H1 (cell line): ENCODE measurements around the gene LYSMD3. TPM values are rescaled to one million over a fixed set of nuclear protein-coding genes. Genes with fewer than 3 reads are reported as not detected.

Experiments used
- CTCF ChIA-PET: fragments of 300-600 bp; sonication (Branson Sonifier 250); formaldehyde crosslinking; loops from one replicate; lab custom pipeline; 2021; ENCODE audit not compliant: partially characterized antibody; lab: Charles Lee
- POLR2A ChIA-PET: fragments of 300-600 bp; sonication (Branson Sonifier 250); formaldehyde crosslinking; loops from one replicate; lab custom pipeline; 2021; ENCODE audit warnings: inconsistent platforms; ENCODE audit not compliant: partially characterized antibody; lab: Charles Lee
- DNase-seq, 2 experiments: peaks; one replicate each; pipeline versions ENCODE4 v3.0.0 to v3.0.0-alpha.2; 2010 to 2022; ENCODE audit warnings: low spot score in 2 of 2, low read depth in 1 of 2, mixed read lengths in 1 of 2
- FAIRE-seq: peaks from 2 replicates; lab custom pipeline; 2011; peaks lifted over from hg19 to GRCh38; lab: Jason Lieb, UNC
- H2AFZ ChIP-seq: 2 replicates; pipeline ENCODE4 v1.8.1; 2012; ENCODE audit warnings: low read length, inconsistent platforms
- H2AK5ac ChIP-seq: 2 replicates; pipeline ENCODE4 v1.6.1; 2013; ENCODE audit warnings: low read depth, low read length
- H2BK120ac ChIP-seq: replicated peaks from 2 replicates; pipeline ENCODE3; 2013; ENCODE audit warnings: low read depth, low read length, inconsistent platforms
- H2BK12ac ChIP-seq: 2 replicates; pipeline ENCODE4 v1.6.1; 2013; ENCODE audit warnings: low read depth, low read length
- H2BK15ac ChIP-seq: 2 replicates; pipeline ENCODE4 v1.6.1; 2013; ENCODE audit warnings: low read length
- H2BK20ac ChIP-seq: 2 replicates; pipeline ENCODE4 v1.6.1; 2013; ENCODE audit warnings: low read length
- H2BK5ac ChIP-seq: 2 replicates; pipeline ENCODE4 v1.6.1; 2013; ENCODE audit warnings: low read depth, low read length
- H3K14ac ChIP-seq: 2 replicates; pipeline ENCODE4 v1.6.1; 2013; ENCODE audit warnings: inconsistent platforms; ENCODE audit not compliant: insufficient read length
- H3K18ac ChIP-seq: 2 replicates; pipeline ENCODE4 v1.6.1; 2013; ENCODE audit warnings: low read length; ENCODE audit errors: extremely low read depth
- H3K23ac ChIP-seq: 2 replicates; pipeline ENCODE4 v1.6.1; 2013; ENCODE audit warnings: inconsistent platforms; ENCODE audit not compliant: insufficient read length
- H3K23me2 ChIP-seq: 2 replicates; pipeline ENCODE4 v1.6.1; 2013; ENCODE audit warnings: low read depth, low read length
- H3K27ac ChIP-seq: 2 replicates; pipeline ENCODE4 v1.6.1; 2011; ENCODE audit warnings: low read depth, low read length, inconsistent platforms
- H3K27me3 ChIP-seq, 4 experiments: replicated peaks in 1 of 4; 1 replicate in 1 of 4; 2 replicates in 3 of 4; pipeline versions ENCODE4 v1.6.1 to v1.8.1; 2011 to 2013; ENCODE audit warnings: low read length in 3 of 4, mild to moderate bottlenecking in 3 of 4, inconsistent platforms in 2 of 4, mixed read lengths in 2 of 4, moderate library complexity in 1 of 4; ENCODE audit not compliant: control insufficient read depth in 3 of 4, insufficient read depth in 3 of 4; ENCODE audit errors: extremely low read depth in 1 of 4
- H3K36me3 ChIP-seq, 4 experiments: 2 replicates each; pipeline versions ENCODE4 v1.6.1 to v1.8.1; 2011 to 2013; ENCODE audit warnings: mild to moderate bottlenecking in 4 of 4, low read length in 3 of 4, moderate library complexity in 2 of 4, control low read depth in 1 of 4, inconsistent platforms in 1 of 4; ENCODE audit not compliant: insufficient read depth in 4 of 4, control insufficient read depth in 2 of 4
- H3K4ac ChIP-seq: replicated peaks from 2 replicates; pipeline ENCODE3; 2013; ENCODE audit warnings: low read length, low read depth, mixed read lengths, inconsistent platforms; ENCODE audit not compliant: insufficient read length
- H3K4me1 ChIP-seq, 4 experiments: replicated peaks in 1 of 4; 1 replicate in 1 of 4; 2 replicates in 3 of 4; pipeline versions ENCODE4 v1.6.1 to v1.8.1; 2011 to 2013; ENCODE audit warnings: low read length in 3 of 4, inconsistent platforms in 2 of 4, mixed read lengths in 1 of 4; ENCODE audit not compliant: insufficient read depth in 4 of 4, control insufficient read depth in 3 of 4
- H3K4me2 ChIP-seq, 2 experiments: 2 replicates each; pipeline versions ENCODE4 v1.6.1 to v1.8.1; 2011 to 2013; ENCODE audit warnings: low read depth in 2 of 2, low read length in 2 of 2, control low read depth in 1 of 2, inconsistent platforms in 1 of 2, mild to moderate bottlenecking in 1 of 2; ENCODE audit not compliant: insufficient read depth in 1 of 2
- H3K4me3 ChIP-seq, 4 experiments: fragments of 200-600, 300-600 bp in 1 of 4; sonication (generic), shearing (Covaris generic), sonication (Bioruptor Twin) in 1 of 4; 2 replicates each; pipeline versions ENCODE4 v1.5.1 to v1.8.1; 2011 to 2016; ENCODE audit warnings: low read length in 4 of 4, low read depth in 3 of 4, control low read depth in 2 of 4, inconsistent platforms in 2 of 4, mild to moderate bottlenecking in 2 of 4, mixed read lengths in 1 of 4, moderate library complexity in 1 of 4; ENCODE audit not compliant: insufficient read depth in 2 of 4; ENCODE audit errors: extremely low read depth in 1 of 4
- H3K56ac ChIP-seq: replicated peaks from 2 replicates; pipeline ENCODE3; 2013; ENCODE audit warnings: low read depth, mild to moderate bottlenecking, mixed read lengths, low read length, inconsistent platforms; ENCODE audit not compliant: insufficient read length
- H3K79me1 ChIP-seq: 2 replicates; pipeline ENCODE4 v1.6.1; 2013; ENCODE audit warnings: low read depth, low read length, control low read depth
- H3K79me2 ChIP-seq, 2 experiments: 2 replicates each; pipeline versions ENCODE4 v1.6.1 to v1.8.1; 2012 to 2013; ENCODE audit warnings: low read length in 2 of 2, mild to moderate bottlenecking in 2 of 2, inconsistent platforms in 1 of 2; ENCODE audit not compliant: insufficient read depth in 2 of 2, control insufficient read depth in 1 of 2
- H3K9ac ChIP-seq, 4 experiments: replicated peaks in 1 of 4; 1 replicate in 1 of 4; 2 replicates in 3 of 4; pipeline versions ENCODE4 v1.6.1 to v1.8.1; 2011 to 2013; ENCODE audit warnings: low read depth in 3 of 4, low read length in 3 of 4, control low read depth in 2 of 4, mild to moderate bottlenecking in 2 of 4, moderate library complexity in 2 of 4, inconsistent platforms in 1 of 4; ENCODE audit errors: extremely low read depth in 1 of 4
- H3K9me3 ChIP-seq, 2 experiments: 2 replicates each; pipeline versions ENCODE4 v1.6.1 to v1.8.1; 2012 to 2013; ENCODE audit warnings: mild to moderate bottlenecking in 2 of 2, moderate library complexity in 2 of 2, control low read depth in 1 of 2, inconsistent platforms in 1 of 2, low read depth in 1 of 2, low read length in 1 of 2, mixed read lengths in 1 of 2; ENCODE audit not compliant: insufficient read depth in 2 of 2
- H4K20me1 ChIP-seq, 2 experiments: replicated peaks in 1 of 2; 2 replicates each; pipeline versions ENCODE3 to v1.8.1; 2011 to 2013; ENCODE audit warnings: inconsistent platforms in 2 of 2, low read length in 2 of 2, mild to moderate bottlenecking in 1 of 2; ENCODE audit not compliant: insufficient read depth in 2 of 2, control insufficient read depth in 1 of 2
- H4K5ac ChIP-seq: 2 replicates; pipeline ENCODE4 v1.6.1; 2013; ENCODE audit warnings: low read length, low read depth, mixed read lengths, inconsistent platforms; ENCODE audit not compliant: insufficient read length
- H4K8ac ChIP-seq: 2 replicates; pipeline ENCODE4 v1.8.0; 2013; ENCODE audit warnings: mild to moderate bottlenecking, moderate library complexity, low read length, inconsistent platforms; ENCODE audit not compliant: insufficient read depth; ENCODE audit errors: extremely low read depth
- H4K91ac ChIP-seq: replicated peaks from 2 replicates; pipeline ENCODE3; 2013; ENCODE audit warnings: low read length, mixed read lengths, inconsistent platforms; ENCODE audit not compliant: insufficient read length
- GABPA ChIP-seq: IDR thresholded peaks from 2 replicates; pipeline ENCODE4 v1.6.1; 2011; ENCODE audit warnings: mild to moderate bottlenecking, low read length, moderate library complexity, borderline replicate concordance; ENCODE audit not compliant: insufficient read depth
- JUN ChIP-seq: IDR thresholded peaks from 2 replicates; pipeline ENCODE4 v1.6.1; 2011; ENCODE audit warnings: low read depth, mild to moderate bottlenecking, improper control_type of control experiment, low read length
- RNF2 ChIP-seq: fragments of 200-900, 300-1000 bp; sonication (generic); IDR thresholded peaks from 2 replicates; pipeline ENCODE4 v1.7.1; 2016; ENCODE audit warnings: borderline replicate concordance, low read depth, mild to moderate bottlenecking, antibody characterized with exemption, low read length; ENCODE audit not compliant: poor library complexity, severe bottlenecking; ENCODE audit errors: missing control alignments
- polyA plus RNA-seq, 7 experiments: library from polyadenylated mRNA; depleted of rRNA in 3 of 7; stranded (reverse) in 5 of 7; unstranded in 2 of 7; fragments of >200 nt in 5 of 7; fragments of 200-250 nt in 2 of 7; gene quantifications; 1 replicate in 5 of 7; 2 replicates in 1 of 7; 4 replicates in 1 of 7; pipeline versions ENCODE4 v1.2.1 to v1.2.3, GENCODE V29; 2011 to 2013; ENCODE audit warnings: missing spikeins in 2 of 7, mixed read lengths in 2 of 7
- total RNA-seq: library from RNA; stranded (reverse); fragmentation: NEBNext Ultra II Directional; extraction: Animal tissue kit (Norgen Biotek cat#: 25700); gene quantifications from 2 replicates; pipeline ENCODE4 v1.2.1, GENCODE V29; 2021

Gene LYSMD3
- total and polyA plus RNA-seq, 2 of the 8 experiments (the other 6 are each of a cell fraction or from before 2014, with no cell fraction given): 3.7 to 14.9 TPM

- Histone ChIP-seq H3K23me2 (no peaks in the 10 kb centered on the region), H4K8ac (no peak overlapping the region), H2AFZ (no peak overlapping the region), H2AK5ac (no peak overlapping the region), H3K9ac (no peak overlapping the region), H3K4me2 (no peak overlapping the region), H4K91ac (no peak overlapping the region), H3K18ac (no peak overlapping the region), H3K4me1 (peaks cover 0 to 10% (median 3%) of the 10 kb centered on the region in 4 experiments; a peak in 3 of 7 replicates), H2BK15ac (no peak overlapping the region), H2BK120ac (no peak overlapping the region), H3K27ac (no peak overlapping the region), H3K36me3 (no peaks in the 10 kb centered on the region), H3K56ac (no peak overlapping the region), H3K14ac (no peak overlapping the region), H3K23ac (no peak overlapping the region), H3K79me2 (no peaks in the 10 kb centered on the region), H2BK5ac (no peak overlapping the region), H2BK20ac (no peak overlapping the region), H3K4me3 (no peak overlapping the region), H3K4ac (no peak overlapping the region), H2BK12ac (no peak overlapping the region), H3K79me1 (no peaks in the 10 kb centered on the region), H4K5ac (no peak overlapping the region), H3K9me3 (no peaks in the 10 kb centered on the region), H3K27me3 (no peaks in the 10 kb centered on the region), H4K20me1 (no peaks in the 10 kb centered on the region)
- ChIA-PET CTCF (interaction anchor here (0.6 kb wide), 1 partner anchor 100 kb away, joined by 4 read pairs; no protein-coding TSS in a partner anchor), POLR2A (interaction anchor here (1.5 to 1.6 kb wide), 2 partner anchors 9 to 10 kb away, joined by 5 to 6 read pairs; no protein-coding TSS in a partner anchor)
- DNase-seq: no peak
- no peak for FAIRE-seq
- TF ChIP-seq RNF2 (no peak), GABPA (no peak), JUN (no peak)
Observed at GRCh38 chr5:90549223-90549622, 19.8 kb upstream of the LYSMD3 start.
